Chondrocyte (in vitro differentiated cells): ENCODE data around the gene KCTD15. TPM values are rescaled to one million over a fixed set of nuclear protein-coding genes. Genes with fewer than 3 reads are reported as not detected.
A peak's percentile ranks its signal among the peaks of the same experiment; 100 is the strongest.

ENCODE experiments used
- DNase-seq: peaks from one replicate; pipeline ENCODE4 v3.0.0; 2021; ENCODE audit warnings: mixed read lengths, low spot score
- H3K27ac Mint-ChIP-seq: one replicate; pipeline ENCODE4 v1.8.0; 2021; ENCODE audit warnings: mild to moderate bottlenecking, moderate library complexity, mixed read lengths; ENCODE audit not compliant: unreplicated experiment
- H3K27me3 Mint-ChIP-seq: 2 replicates; pipeline ENCODE4 v1.8.0; 2021; ENCODE audit warnings: low read depth, mixed read lengths
- H3K36me3 Mint-ChIP-seq: 2 replicates; pipeline ENCODE4 v1.8.0; 2021; ENCODE audit warnings: low read depth, mixed read lengths
- H3K4me1 Mint-ChIP-seq: 2 replicates; pipeline ENCODE4 v1.8.0; 2021; ENCODE audit warnings: low read depth, mild to moderate bottlenecking, mixed read lengths
- H3K4me3 Mint-ChIP-seq: one replicate; pipeline ENCODE4 v1.8.0; 2021; ENCODE audit warnings: mild to moderate bottlenecking, moderate library complexity, mixed read lengths; ENCODE audit not compliant: unreplicated experiment
- H3K9me3 Mint-ChIP-seq: 2 replicates; pipeline ENCODE4 v1.8.0; 2021; ENCODE audit warnings: low read depth, mixed read lengths
- CTCF ChIP-seq: fragments of 200-600 bp; sonication (generic); IDR thresholded peaks from 2 replicates; pipeline ENCODE4 v1.5.0; 2021; ENCODE audit warnings: antibody characterized with exemption, mild to moderate bottlenecking, moderate library complexity
- total RNA-seq: library from RNA; stranded (reverse); gene quantifications from 3 replicates; pipeline ENCODE4 v1.2.1, GENCODE V29; 2021

The KCTD15 gene
- total RNA-seq, 1 donor from 2014 or later = 64.2 TPM

- Mint-ChIP-seq H3K27ac (no peak overlapping the region), H3K27me3 (no peaks in the 10 kb centered on the region)
These were observed 25.2 kb downstream of the KCTD15 start for GRCh38 chr19:33821871-33822270.

GRCh38 chr19:33823341-33823740 lies 26.7 kb downstream of the KCTD15 start:
- no peak overlapping the region for H3K27ac Mint-ChIP-seq
- H3K36me3 Mint-ChIP-seq = no peaks in the 10 kb centered on the region
- H3K9me3 Mint-ChIP-seq = no peaks in the 10 kb centered on the region
- no peak for TF ChIP-seq CTCF
- no peaks in the 10 kb centered on the region for H3K27me3 Mint-ChIP-seq
- peaks cover 11% of the 10 kb centered on the region for H3K4me1 Mint-ChIP-seq
- peak; percentile 43 for DNase-seq
- H3K4me3 Mint-ChIP-seq = no peak overlapping the region

More at GRCh38 chr19:33821871-33822270, 25.2 kb downstream of the KCTD15 start:
- H3K4me3 Mint-ChIP-seq = no peak overlapping the region
- H3K36me3 Mint-ChIP-seq = no peaks in the 10 kb centered on the region
- DNase-seq = peak; percentile 1
- no peak for TF ChIP-seq CTCF
- H3K4me1 Mint-ChIP-seq = peaks cover 11% of the 10 kb centered on the region
- no peaks in the 10 kb centered on the region for H3K9me3 Mint-ChIP-seq

GRCh38 chr19:33825556-33825955 lies 28.9 kb downstream of the KCTD15 start:
- Mint-ChIP-seq H3K27me3 (no peaks in the 10 kb centered on the region), H3K9me3 (no peaks in the 10 kb centered on the region), H3K4me3 (no peak overlapping the region), H3K4me1 (peaks cover 4% of the 10 kb centered on the region), H3K36me3 (no peaks in the 10 kb centered on the region), H3K27ac (no peak overlapping the region)
- DNase-seq = peak; percentile 10
- TF ChIP-seq CTCF = no peak

GRCh38 chr19:33826521-33826920 lies 29.9 kb downstream of the KCTD15 start:
- H3K36me3 Mint-ChIP-seq = no peaks in the 10 kb centered on the region
- no peaks in the 10 kb centered on the region for H3K9me3 Mint-ChIP-seq
- H3K27ac Mint-ChIP-seq = no peak overlapping the region
- no peak for TF ChIP-seq CTCF
- no peak overlapping the region for H3K4me3 Mint-ChIP-seq
- H3K4me1 Mint-ChIP-seq = no peaks in the 10 kb centered on the region
- DNase-seq = peak; percentile 26
- H3K27me3 Mint-ChIP-seq = no peaks in the 10 kb centered on the region

GRCh38 chr19:33828266-33829075 lies 31.8 kb downstream of the KCTD15 start:
- TF ChIP-seq CTCF = no peak
- Mint-ChIP-seq H3K4me3 (no peak overlapping the region), H3K9me3 (no peaks in the 10 kb centered on the region), H3K27me3 (peaks cover 1% of the 10 kb centered on the region), H3K27ac (no peak overlapping the region), H3K4me1 (no peaks in the 10 kb centered on the region), H3K36me3 (no peaks in the 10 kb centered on the region)
- peak; percentile 52 for DNase-seq
